SU-DHL-6 (cell line): ENCODE measurements around the gene ATP5PO.

Experiments used
- H2AFZ ChIP-seq: fragments of 200-600 bp; sonication (generic); 2 replicates; pipeline ENCODE4 v1.6.1; 2014; ENCODE audit warnings: low read depth, mild to moderate bottlenecking, moderate library complexity, mixed read lengths, antibody characterized with exemption, low read length; ENCODE audit not compliant: severe bottlenecking
- H3F3A ChIP-seq: fragments of 200-600 bp; shearing (Covaris generic); 2 replicates; pipeline ENCODE4 v1.6.0; 2016; ENCODE audit warnings: antibody characterized with exemption, mild to moderate bottlenecking; ENCODE audit not compliant: insufficient read depth
- H3K27ac ChIP-seq: fragments of 200-600 bp; sonication (generic); 2 replicates; pipeline ENCODE4 v1.5.1; 2016; ENCODE audit warnings: low read depth, mild to moderate bottlenecking, low read length, moderate library complexity, mixed read lengths
- H3K27me3 ChIP-seq: fragments of 200-600 bp; sonication (generic), shearing (Covaris generic); 2 replicates; pipeline ENCODE4 v1.6.0; 2014; ENCODE audit warnings: mild to moderate bottlenecking, low read length
- H3K36me3 ChIP-seq: fragments of 200-600 bp; sonication (generic); 2 replicates; pipeline ENCODE4 v1.6.1; 2014; ENCODE audit warnings: mild to moderate bottlenecking, low read length, mixed read lengths
- H3K4me2 ChIP-seq: fragments of 300-600, 200-600 bp; shearing (Covaris generic), sonication (generic); 2 replicates; pipeline ENCODE4 v1.6.0; 2014; ENCODE audit warnings: low read length, low read depth, mild to moderate bottlenecking; ENCODE audit not compliant: poor library complexity, severe bottlenecking
- H3K4me3 ChIP-seq: fragments of 200-600 bp; sonication (generic); 2 replicates; pipeline ENCODE4 v1.5.1; 2014; ENCODE audit warnings: antibody characterized with exemption, low read length, mild to moderate bottlenecking, mixed read lengths; ENCODE audit not compliant: insufficient read depth, poor library complexity, severe bottlenecking
- H3K79me2 ChIP-seq: fragments of 200-600 bp; sonication (generic); 2 replicates; pipeline ENCODE4 v1.6.1; 2014; ENCODE audit warnings: mild to moderate bottlenecking, low read length, moderate library complexity; ENCODE audit not compliant: insufficient read depth
- H3K9ac ChIP-seq: fragments of 200-600 bp; sonication (generic); 2 replicates; pipeline ENCODE4 v1.7.0; 2014; ENCODE audit warnings: mild to moderate bottlenecking, low read length
- H3K9me2 ChIP-seq: fragments of 200-600 bp; sonication (generic); replicated peaks from 2 replicates; pipeline ENCODE4 v1.6.1; 2014; ENCODE audit warnings: low read length; ENCODE audit not compliant: insufficient read depth
- H3K9me3 ChIP-seq: fragments of 200-600 bp; sonication (generic); 2 replicates; pipeline ENCODE4 v1.6.1; 2014; ENCODE audit warnings: low read length, mixed read lengths; ENCODE audit not compliant: insufficient read depth
- H4K20me1 ChIP-seq: fragments of 200-600 bp; sonication (generic); 2 replicates; pipeline ENCODE4 v1.6.1; 2014; ENCODE audit warnings: low read depth, mild to moderate bottlenecking, antibody characterized with exemption, low read length, moderate library complexity, mixed read lengths
- CTCF ChIP-seq: fragments of 200-600 bp; sonication (generic); IDR thresholded peaks from one replicate; pipeline ENCODE4 v1.5.1; 2017; ENCODE audit warnings: antibody characterized with exemption, mild to moderate bottlenecking, low read length, moderate library complexity; ENCODE audit not compliant: insufficient read depth, poor library complexity, severe bottlenecking
- EZH2phosphoT487 ChIP-seq: fragments of 200-600 bp; sonication (generic), shearing (Covaris generic); conservative IDR thresholded peaks from 2 replicates; pipeline ENCODE4 v1.6.1; 2018; ENCODE audit warnings: mild to moderate bottlenecking, antibody characterized with exemption, low read length, moderate library complexity, mixed read lengths

Gene ATP5PO

DNA sequence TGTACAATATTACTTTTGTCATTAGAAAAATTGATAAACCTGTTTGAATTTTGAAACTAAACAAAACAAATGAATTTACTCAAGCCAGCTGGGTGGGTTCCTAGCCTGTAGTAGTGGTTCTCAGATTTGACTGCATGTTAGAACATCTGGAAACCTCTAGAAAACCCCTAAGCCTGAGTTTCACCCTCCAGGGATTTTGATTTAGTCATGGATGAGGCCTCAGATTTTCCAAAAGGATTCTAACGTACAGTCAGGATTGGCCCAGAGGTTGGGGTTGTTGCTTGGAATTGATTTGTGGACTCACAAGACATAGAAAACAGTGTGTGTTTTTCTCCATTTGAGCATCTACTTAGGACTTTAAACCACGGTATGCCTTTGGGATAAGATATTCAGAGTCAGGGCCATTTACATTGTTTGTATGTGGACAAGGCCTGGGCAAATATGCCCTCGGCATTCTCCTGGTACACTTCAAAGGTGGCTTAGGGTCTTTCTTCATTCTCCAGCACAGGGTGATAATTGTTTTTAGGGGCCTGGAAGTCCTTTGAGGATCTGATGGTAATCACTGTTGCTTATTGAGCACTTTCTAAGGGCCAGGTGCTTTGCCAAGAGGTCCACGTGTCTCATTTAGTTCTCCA is 42.6 kb downstream of the ATP5PO start:
- H3K9me3 ChIP-seq: no peaks in the 10 kb centered on the region

DNA sequence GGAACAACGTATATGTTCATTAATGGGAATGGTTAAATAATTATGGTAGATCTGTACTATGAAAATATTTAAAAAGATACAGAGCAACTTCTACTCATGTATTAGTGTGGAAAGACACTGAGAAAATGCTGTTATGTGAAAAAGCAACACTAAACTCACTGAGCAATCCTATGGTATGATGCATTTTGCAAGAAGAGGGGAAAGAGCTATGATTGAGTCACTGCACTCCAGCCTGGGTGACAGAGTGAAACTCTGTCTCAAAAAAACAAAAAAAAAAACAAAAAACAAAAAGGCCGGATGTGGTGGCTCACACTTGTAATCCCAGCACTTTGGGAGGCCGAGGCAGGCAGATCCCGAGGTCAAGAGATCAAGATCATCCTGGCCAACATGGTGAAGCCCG is 44.4 kb downstream of the ATP5PO start:
- Histone ChIP-seq H3F3A (no peaks in the 10 kb centered on the region), H3K36me3 (no peaks in the 10 kb centered on the region), H2AFZ (no peak overlapping the region), H3K27me3 (no peaks in the 10 kb centered on the region), H3K4me2 (no peak overlapping the region), H3K9me3 (no peaks in the 10 kb centered on the region), H3K9me2 (no peaks in the 10 kb centered on the region), H4K20me1 (no peaks in the 10 kb centered on the region), H3K79me2 (no peaks in the 10 kb centered on the region), H3K9ac (no peak overlapping the region), H3K27ac (no peak overlapping the region), H3K4me3 (no peak overlapping the region)
- TF ChIP-seq CTCF (no peak), EZH2phosphoT487 (no peak)

More for the DNA sequence above, 42.6 kb downstream of the ATP5PO start:
- Histone ChIP-seq H3K4me3 (no peak overlapping the region), H4K20me1 (no peaks in the 10 kb centered on the region), H3F3A (no peaks in the 10 kb centered on the region), H3K27ac (no peak overlapping the region), H3K9me2 (no peaks in the 10 kb centered on the region), H3K79me2 (no peaks in the 10 kb centered on the region), H3K4me2 (no peak overlapping the region), H3K36me3 (no peaks in the 10 kb centered on the region), H3K9ac (no peak overlapping the region), H3K27me3 (no peaks in the 10 kb centered on the region), H2AFZ (no peak overlapping the region)
- TF ChIP-seq CTCF (no peak), EZH2phosphoT487 (no peak)

- H3K36me3 ChIP-seq: no peaks in the 10 kb centered on the region
- H3K4me2 ChIP-seq: no peak overlapping the region
- no peaks in the 10 kb centered on the region for H4K20me1 ChIP-seq
- H3K27ac ChIP-seq: no peak overlapping the region
- no peaks in the 10 kb centered on the region for H3K79me2 ChIP-seq
- H2AFZ ChIP-seq: no peak overlapping the region
- H3K9me2 ChIP-seq: no peaks in the 10 kb centered on the region
- TF ChIP-seq CTCF (no peak), EZH2phosphoT487 (no peak)
- no peak overlapping the region for H3K4me3 ChIP-seq
- H3K9me3 ChIP-seq: no peaks in the 10 kb centered on the region
- no peaks in the 10 kb centered on the region for H3K27me3 ChIP-seq
- no peak overlapping the region for H3K9ac ChIP-seq
- H3F3A ChIP-seq: no peaks in the 10 kb centered on the region
Measured at GRCh38 chr21:33870768-33871167, 44.8 kb downstream of the ATP5PO start.
